ENCODE data around the gene A4GALT. TPM values are rescaled to one million over a fixed set of nuclear protein-coding genes. Genes with fewer than 3 reads are reported as not detected.

A4GALT gene
- polyA plus RNA-seq, 1 donor: 29.1 TPM

GRCh38 chr22:42702675-42703074 is 18.0 kb downstream of the A4GALT start:
- no peak for DNase-seq (ENCODE audit: low read depth)

GRCh38 chr22:42701694-42702093 is 19.0 kb downstream of the A4GALT start:
- DNase-seq (ENCODE audit: low read depth): no peak

GRCh38 chr22:42700901-42701300 is 19.8 kb downstream of the A4GALT start:
- DNase-seq (ENCODE audit: low read depth): no peak

GRCh38 chr22:42700355-42700754 is 20.3 kb downstream of the A4GALT start:
- DNase-seq (ENCODE audit: low read depth): no peak

- no peak for DNase-seq (ENCODE audit: low read depth)
Observed at GRCh38 chr22:42699976-42700352, 20.7 kb downstream of the A4GALT start.

GRCh38 chr22:42699281-42699975 is 21.2 kb downstream of the A4GALT start:
- DNase-seq (ENCODE audit: low read depth): no peak

- DNase-seq (ENCODE audit: low read depth): no peak
Observed at GRCh38 chr22:42697542-42698013, 23.1 kb downstream of the A4GALT start.

GRCh38 chr22:42696331-42696967 is 24.2 kb downstream of the A4GALT start:
- DNase-seq (ENCODE audit: low read depth): no peak

GRCh38 chr22:42695294-42695693 is 25.4 kb downstream of the A4GALT start:
- no peak for DNase-seq (ENCODE audit: low read depth)

- no peak for DNase-seq (ENCODE audit: low read depth)
Observed at GRCh38 chr22:42693763-42694683, 26.6 kb downstream of the A4GALT start.

GRCh38 chr22:42693055-42693762 is 27.5 kb downstream of the A4GALT start:
- no peak for DNase-seq (ENCODE audit: low read depth)

- DNase-seq (ENCODE audit: low read depth): no peak
Observed at GRCh38 chr22:42692239-42693054, 28.2 kb downstream of the A4GALT start.

- DNase-seq (ENCODE audit: low read depth): no peak
Observed at GRCh38 chr22:42691440-42691839, 29.2 kb downstream of the A4GALT start.

- DNase-seq (ENCODE audit: low read depth): peak; percentile 98
Observed at GRCh38 chr22:42688241-42689211, 32.1 kb downstream of the A4GALT start.

- DNase-seq (ENCODE audit: low read depth): no peak
Observed at GRCh38 chr22:42686756-42687491, 33.7 kb downstream of the A4GALT start.

GRCh38 chr22:42685941-42686653 is 34.6 kb downstream of the A4GALT start:
- no peak for DNase-seq (ENCODE audit: low read depth)

- no peak for DNase-seq (ENCODE audit: low read depth)
Observed at GRCh38 chr22:42684462-42685195, 36.0 kb downstream of the A4GALT start.
